GM21390 (cell line): ENCODE data around the gene SLC22A14.

ENCODE experiments used
- ATAC-seq: cut with Tn5 transposase; IDR thresholded peaks from one replicate; pipeline ENCODE4 v1.9.1; 2021; ENCODE audit not compliant: unreplicated experiment

Gene SLC22A14

DNA sequence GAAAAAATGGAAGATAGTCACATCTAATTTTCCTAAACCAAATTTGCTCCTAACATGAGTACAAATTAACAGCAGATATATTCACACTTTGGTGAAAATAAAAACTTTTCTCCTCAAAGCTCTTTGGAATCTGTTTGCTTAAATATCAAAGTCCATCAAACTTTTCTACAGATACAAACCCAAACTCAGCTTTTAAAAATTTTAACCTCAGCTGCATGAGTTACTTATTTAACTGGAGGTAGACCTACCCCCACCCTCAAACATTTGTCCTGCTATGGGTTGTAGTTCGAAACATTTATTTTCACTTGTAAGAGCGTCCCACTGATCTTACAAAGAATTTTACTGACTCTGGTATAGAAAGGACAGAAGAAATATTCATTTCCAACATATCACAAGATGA lies 55.6 kb downstream of the SLC22A14 start:
- no peak for ATAC-seq

- no peak for ATAC-seq
Measured at GRCh38 chr3:38343797-38344594, 61.9 kb downstream of the SLC22A14 start.

DNA sequence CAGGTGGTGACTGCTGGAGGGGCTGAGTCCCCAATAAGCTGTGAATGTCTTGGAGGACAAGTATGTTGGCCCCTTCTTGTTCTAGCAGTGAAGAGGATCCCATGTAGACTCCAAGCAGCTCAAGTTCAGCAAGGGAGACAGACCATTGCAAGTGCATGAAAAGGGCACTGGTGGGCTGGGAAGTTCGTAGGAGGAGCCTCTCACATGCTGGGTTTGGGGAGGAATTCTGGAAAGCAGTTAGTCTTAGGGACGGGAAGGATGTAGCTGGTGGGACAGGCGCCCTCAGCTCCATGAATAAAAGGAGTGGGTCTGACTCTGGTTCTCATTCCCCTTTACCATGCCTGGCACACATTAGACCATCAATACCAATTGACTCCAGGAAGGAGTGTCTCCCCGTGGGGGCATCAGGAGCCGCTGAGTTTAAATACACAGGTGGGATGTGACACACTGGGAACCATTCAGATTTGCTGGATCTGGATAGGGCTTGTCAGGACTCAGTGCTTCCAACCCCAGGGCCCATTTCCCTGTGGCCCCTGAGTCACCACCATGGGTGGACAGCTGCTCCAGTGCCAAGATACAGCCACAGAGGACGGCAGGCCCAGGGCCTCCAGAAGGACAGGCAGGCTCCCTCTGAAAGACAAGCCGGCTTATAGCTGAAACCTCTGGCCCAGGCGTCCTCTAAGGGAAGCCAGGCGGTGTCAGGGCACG lies 63.9 kb downstream of the SLC22A14 start:
- peak; percentile 27 for ATAC-seq

- ATAC-seq: peak; percentile 97
Measured at GRCh38 chr3:38346587-38347410, 64.7 kb downstream of the SLC22A14 start, which contains the start of gene XYLB. XYLB (plus strand) TSS chr3:38346785; CDS start chr3:38346869, 84 bp downstream.

DNA sequence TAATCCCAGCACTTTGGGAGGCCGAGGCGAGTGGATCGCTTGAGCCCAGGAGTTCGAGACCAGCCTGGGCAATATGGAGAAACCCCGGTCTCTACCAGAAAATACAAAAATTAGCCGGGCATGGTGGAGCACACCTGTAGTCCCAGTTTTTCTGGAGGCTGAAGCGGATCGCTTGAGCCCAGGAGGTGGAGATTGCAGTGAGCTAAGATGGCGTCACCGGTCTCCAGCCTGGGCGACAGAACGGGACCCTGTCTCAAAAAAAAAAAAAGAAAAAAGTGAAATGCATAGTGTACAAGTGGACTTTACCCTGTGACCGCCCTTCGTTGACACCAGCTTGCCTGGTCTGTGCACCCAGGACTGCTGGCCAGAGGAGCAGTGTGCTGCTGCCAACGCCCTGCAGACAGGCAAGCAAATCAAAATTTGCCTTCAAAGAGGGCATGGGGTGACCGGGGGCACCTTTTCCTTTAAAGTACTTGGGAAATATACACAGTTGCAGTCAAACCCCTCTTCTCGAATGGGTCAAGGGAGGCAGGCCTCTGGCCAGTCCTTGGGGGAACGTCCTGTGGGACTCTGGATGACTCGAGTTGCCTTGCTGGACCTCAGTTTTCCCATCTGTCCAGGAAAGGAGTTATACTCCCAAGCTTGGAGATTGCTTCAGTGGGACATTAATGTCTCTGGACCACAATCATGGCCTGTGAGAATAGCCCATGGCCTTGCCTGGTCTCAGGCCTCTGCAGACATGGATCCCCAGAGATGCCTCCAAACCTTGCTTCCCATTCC lies 65.5 kb downstream of the SLC22A14 start:
- ATAC-seq: no peak

DNA sequence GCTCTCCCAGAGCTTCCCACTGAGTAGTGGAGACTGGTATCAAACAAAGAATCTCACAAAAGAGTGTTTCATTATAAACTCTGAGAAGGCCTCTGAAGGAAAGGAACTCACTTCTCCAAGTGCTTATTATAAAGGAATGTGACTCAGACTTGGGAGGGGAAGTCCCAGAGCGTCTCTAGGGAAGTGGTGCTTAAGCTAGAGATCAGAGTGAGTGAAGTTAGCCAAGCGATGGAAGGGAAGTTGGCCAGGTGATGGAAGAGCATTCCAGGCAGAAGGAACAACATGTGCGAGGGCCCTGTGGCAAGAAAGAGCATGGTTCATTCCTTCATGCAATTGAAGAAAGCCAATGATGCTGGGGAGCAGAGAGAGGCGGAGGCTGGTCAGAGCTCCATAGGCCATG lies 66.8 kb downstream of the SLC22A14 start:
- no peak for ATAC-seq

- ATAC-seq: no peak
Measured at GRCh38 chr3:38349684-38350359, 67.7 kb downstream of the SLC22A14 start.

DNA sequence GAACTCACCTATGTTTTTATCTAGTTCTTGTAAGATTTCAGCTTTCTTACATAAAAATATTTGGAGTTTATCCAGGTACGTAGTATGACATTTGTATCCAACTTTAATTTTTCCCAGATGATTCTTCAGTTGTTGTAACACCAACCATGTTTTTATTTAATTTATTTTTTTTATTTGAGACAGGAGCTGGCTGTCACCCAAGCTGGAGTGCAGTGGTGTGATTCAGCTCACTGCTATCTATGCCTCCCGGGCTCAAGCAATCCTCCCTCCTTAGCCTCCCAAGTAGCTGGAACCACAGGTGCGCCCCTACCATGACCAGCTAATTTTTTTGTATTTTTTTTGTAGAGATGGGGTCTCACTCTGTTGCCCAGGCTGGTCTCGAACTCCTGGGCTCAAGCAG lies 71.1 kb downstream of the SLC22A14 start:
- ATAC-seq: no peak

DNA sequence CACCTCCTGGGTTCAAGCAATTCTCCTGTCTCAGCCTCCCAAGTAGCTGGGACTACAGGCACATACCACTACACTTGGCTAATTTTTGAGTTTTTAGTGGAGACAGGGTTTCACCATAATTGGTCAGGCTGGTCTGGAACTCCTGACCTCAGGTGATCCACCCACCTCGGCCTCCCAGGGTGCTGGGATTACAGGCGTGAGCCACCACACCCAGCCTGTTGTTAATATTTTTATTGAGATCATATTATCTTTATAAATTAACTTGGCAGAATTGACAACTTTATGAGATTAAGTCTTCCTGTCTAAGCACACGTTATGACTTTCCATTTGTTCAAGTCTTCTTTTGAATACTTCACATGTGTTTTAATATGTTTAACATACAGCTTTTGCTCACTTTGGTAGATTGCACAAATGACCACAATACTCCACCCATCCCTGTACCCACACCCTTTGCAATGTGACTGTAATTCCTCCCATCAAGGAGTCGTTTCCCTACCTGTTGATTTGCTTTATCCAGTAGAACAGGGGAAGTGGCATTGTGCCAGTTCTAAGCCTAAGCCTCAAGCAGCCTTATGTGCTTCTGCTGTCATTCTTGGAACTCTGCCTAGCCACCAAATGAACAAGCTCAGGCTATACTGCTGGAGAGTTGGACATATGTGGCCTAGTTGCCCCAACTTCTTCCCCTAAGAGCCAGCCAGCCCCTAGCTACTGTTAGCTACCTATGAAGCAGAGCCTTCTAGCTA lies 72.7 kb downstream of the SLC22A14 start:
- ATAC-seq: no peak

DNA sequence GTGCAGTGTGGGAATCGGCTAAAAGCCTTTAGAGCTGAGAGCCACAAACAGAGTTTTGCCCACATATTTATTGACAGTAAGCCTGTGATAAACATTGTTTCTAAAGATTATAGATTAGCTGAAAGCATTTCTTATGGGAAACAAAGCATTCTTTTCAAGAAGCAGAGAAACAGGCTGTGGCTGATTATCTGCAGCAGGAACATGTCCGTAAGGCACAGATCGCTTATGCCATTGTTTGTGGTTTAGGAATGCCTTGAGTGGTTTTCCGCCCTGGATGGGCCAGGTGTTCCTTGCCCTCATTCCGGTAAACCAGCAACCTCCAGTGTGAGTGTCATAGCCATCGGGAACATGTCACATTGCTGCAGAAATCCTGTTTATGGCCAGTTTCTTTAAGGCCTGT lies 76.9 kb downstream of the SLC22A14 start:
- no peak for ATAC-seq

GRCh38 chr3:38360345-38360744 lies 78.3 kb downstream of the SLC22A14 start:
- no peak for ATAC-seq

- no peak for ATAC-seq
Measured at GRCh38 chr3:38361496-38361895, 79.4 kb downstream of the SLC22A14 start.

- no peak for ATAC-seq
Measured at GRCh38 chr3:38362825-38363224, 80.7 kb downstream of the SLC22A14 start.

GRCh38 chr3:38364721-38365400 lies 82.8 kb downstream of the SLC22A14 start:
- ATAC-seq: no peak

DNA sequence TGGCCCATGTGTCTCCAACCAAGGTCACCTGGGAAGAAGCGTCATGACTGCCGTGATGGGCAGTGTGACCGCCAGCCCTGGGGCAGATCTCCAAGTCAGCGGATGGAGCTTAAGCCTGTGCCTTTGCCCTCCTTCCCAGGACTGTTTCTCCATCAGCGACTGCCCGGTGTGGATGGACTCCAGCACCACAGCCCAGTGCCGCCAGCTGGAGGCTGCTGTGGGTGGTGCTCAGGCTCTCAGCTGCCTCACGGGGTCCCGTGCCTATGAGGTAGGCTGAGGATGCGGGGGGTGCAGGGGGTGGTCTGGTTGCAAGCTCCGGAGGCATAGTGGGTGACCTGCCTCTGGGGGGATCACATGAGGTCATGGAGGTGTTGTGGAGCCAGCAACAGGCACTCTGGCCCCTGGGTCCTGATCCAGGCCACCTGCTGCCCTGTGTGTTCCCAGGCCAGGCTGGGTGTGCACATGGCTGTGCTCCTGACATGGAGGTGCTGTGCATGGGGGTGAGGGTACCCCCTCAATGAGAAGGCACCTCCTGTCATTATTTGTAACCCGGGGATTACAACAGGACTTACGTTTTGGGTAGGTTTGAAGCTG lies 83.5 kb downstream of the SLC22A14 start:
- no peak for ATAC-seq

DNA sequence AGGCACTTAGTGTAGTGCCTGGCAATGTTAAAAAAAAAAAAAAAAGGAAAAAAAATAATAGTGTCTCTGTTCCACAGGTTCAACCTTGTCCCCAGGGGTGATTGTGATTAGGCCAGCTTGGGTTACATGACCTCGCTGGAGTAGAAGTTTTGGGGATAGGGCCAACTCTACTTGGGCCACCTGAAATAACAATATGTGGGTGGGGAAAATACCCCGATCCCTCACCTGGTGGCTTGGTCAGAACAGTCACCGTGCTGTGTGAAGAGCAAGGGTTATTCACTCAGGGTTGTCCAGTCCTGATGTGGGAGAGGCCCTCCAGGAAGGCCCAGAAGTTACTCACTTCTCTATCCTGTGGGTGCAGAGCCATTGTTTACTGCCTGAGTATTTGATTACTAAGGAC lies 84.0 kb downstream of the SLC22A14 start:
- ATAC-seq: no peak

DNA sequence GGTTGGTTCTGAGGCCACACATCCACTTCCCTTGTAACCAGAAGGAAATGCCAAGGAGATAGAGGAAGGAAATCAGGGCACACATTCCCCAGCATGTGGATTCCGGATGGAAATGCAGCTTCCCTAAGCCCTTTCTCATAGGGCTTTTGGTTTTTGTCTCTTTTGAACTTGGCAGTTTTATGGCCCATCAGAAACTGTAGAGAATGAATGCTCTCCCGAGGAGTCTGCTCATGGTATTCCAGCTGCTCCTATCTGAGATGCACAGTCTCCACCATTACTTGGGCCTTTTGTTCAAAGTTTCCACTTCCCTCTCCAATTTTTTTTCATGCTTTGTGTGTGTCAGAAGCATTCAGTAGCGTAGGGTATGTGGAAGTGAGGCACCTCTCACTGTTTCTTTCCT lies 85.7 kb downstream of the SLC22A14 start:
- no peak for ATAC-seq
